Endothelial cell of hepatic sinusoid (primary cell): ENCODE measurements around the gene GRK3.

Experiments
- in situ Hi-C: cut with HindIII; loops from 2 replicates; pipeline ENCODE4 v1.10.0; 2017; ENCODE audit warnings: low sequenced_read_pairs

The GRK3 gene

GRCh38 chr22:25772288-25772687 is 207.8 kb downstream of the GRK3 start:
- in situ Hi-C loops = loop anchor here (5.0 to 25.0 kb wide), 4 partner anchors 60 to 560 kb away; no protein-coding TSS in a partner anchor

- in situ Hi-C loops = loop anchor here (5.0 to 25.0 kb wide), 4 partner anchors 62 to 558 kb away; no protein-coding TSS in a partner anchor
Measured at GRCh38 chr22:25774575-25775026, 210.1 kb downstream of the GRK3 start.

GRCh38 chr22:25775531-25775930 is 211.1 kb downstream of the GRK3 start:
- in situ Hi-C loops = loop anchor here (10.0 kb wide), 1 partner anchor 151 kb away; no protein-coding TSS in a partner anchor

- in situ Hi-C loops = loop anchor here (10.0 kb wide), 1 partner anchor 153 kb away; no protein-coding TSS in a partner anchor
Measured at GRCh38 chr22:25777411-25777810, 212.9 kb downstream of the GRK3 start.

GRCh38 chr22:25777870-25778269 is 213.4 kb downstream of the GRK3 start:
- in situ Hi-C loops = loop anchor here (10.0 kb wide), 1 partner anchor 153 kb away; no protein-coding TSS in a partner anchor
